Measurements from ENCODE around the gene IDH2.

The IDH2 gene

DNA sequence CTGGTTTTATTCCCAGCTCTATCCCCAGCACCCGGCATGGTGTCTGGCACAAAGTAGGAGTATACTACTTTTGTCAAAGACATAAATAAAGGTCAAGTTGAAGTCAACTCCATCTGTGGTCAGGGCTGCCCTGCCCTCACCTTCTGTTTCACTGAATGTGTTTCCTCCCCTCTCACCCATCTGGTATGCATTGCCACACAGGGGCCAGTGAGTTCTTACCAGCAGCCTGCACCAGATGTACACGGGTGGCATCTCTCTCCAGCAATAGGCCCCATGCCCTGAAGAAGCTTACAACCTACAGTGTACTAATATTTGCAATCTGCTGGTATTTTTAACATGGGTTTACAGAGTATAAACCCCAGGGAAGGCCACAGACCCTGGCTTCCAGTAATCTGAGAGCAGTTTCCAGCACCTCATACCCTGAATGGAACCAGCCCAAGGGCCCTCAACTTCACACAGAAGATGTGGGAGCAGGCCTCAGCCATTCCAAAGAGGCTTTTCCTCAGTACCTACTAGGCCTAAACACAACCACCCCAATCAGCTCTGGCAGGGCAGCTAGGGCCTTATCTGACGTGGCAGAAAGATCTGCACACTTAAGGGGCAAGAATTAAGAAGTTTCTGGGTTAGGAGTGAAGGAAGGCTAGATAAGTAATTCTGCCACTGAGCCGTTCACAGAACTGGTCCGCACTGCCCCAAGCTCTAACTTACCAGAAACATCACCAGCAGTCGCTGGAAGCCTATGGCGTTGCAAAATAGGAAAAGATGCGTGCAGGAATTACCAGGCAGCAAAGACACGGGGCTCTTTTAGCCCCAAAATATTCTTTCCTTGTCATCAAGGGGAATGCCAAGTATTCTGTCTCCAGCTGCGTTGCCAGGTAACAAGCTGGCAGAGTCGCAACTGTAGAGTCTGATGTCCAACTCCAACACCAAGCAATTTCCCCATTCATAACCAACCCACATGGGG, 2.1 kb downstream of the IDH2 start:
- ATAC-seq, result no peak
- H3K27ac Mint-ChIP-seq, result peak overlapping the region; percentile 86

DNA sequence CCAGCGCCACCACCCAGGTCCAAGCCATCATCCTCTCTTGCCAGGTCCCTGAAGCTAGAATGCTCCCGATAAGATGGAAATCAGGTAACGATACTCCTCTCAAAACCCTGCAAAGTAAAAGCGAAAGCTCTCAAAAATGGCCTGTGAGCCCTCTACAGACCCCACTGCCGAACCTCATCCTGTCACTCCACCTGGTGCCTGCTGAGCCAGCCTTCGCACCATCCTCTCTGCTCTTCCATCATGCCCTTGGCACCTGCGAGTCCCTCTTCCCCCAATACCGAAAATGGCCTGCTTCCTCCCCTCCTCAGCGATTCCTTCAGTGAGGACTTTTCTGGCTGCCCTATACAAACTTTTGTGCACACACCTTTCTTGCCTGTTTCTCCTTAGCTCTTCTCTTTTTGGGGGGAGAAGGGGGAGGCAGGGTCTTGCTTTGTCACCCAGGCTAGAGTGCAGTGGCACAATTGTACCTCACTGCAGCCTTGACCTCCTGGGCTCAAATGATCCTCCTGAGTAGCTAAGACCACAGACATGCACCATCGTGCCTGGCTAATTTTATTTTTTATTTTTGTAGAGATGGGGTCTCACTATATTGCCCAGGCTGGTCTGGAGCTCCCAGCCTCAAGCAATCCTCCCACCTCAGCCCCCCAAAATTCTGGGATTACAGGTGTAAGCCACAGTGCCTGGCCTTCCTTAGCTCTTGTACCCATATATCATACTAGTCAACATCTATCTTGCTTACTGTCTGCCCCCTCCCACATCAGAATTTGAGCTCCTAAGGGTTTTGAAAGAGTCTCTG, 3.0 kb downstream of the IDH2 start:
- Mint-ChIP-seq H3K4me1 (peaks cover 79% of the 10 kb centered on the region), H3K4me3 (peak overlapping the region; percentile 77), H3K9me3 (no peaks in the 10 kb centered on the region), H3K27ac (peak overlapping the region; percentile 57), H3K36me3 (peaks cover 12% of the 10 kb centered on the region)
- ATAC-seq (no peak), DNase-seq (ENCODE audit: low spot score in 2 of 2) (no peak)

More for the DNA sequence above, 2.1 kb downstream of the IDH2 start:
- peak overlapping the region; percentile 77 for H3K4me3 Mint-ChIP-seq
- no peak for DNase-seq (ENCODE audit: low spot score in 2 of 2)
- peaks cover 12% of the 10 kb centered on the region for H3K36me3 Mint-ChIP-seq
- no peaks in the 10 kb centered on the region for H3K9me3 Mint-ChIP-seq
- peaks cover 71% of the 10 kb centered on the region for H3K4me1 Mint-ChIP-seq

DNA sequence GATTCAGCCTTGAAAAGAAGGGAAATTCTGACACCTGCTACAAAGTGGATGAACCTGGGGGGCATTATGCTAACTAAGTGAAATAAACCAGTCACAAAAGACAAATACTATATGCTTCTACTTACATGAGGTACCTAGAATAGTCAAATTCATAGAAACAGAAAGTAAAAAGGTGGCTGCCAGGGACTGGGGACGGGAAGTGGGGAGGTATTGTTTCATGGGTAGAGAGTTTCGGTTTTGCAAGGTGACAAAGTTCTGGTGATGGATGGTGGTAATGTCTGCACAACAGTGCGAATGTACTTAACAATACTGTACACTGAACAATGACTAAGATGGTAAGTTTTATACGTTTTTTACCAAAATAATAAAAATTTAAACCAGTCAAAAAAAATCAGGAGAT, 4.8 kb downstream of the IDH2 start:
- Mint-ChIP-seq H3K27ac (no peak overlapping the region), H3K36me3 (peaks cover 12% of the 10 kb centered on the region), H3K9me3 (no peaks in the 10 kb centered on the region), H3K4me1 (peaks cover 77% of the 10 kb centered on the region), H3K4me3 (peak overlapping the region; percentile 77)
- DNase-seq (ENCODE audit: low spot score in 2 of 2) (peak; percentile 44 to 78), ATAC-seq (peak; percentile 88)

DNA sequence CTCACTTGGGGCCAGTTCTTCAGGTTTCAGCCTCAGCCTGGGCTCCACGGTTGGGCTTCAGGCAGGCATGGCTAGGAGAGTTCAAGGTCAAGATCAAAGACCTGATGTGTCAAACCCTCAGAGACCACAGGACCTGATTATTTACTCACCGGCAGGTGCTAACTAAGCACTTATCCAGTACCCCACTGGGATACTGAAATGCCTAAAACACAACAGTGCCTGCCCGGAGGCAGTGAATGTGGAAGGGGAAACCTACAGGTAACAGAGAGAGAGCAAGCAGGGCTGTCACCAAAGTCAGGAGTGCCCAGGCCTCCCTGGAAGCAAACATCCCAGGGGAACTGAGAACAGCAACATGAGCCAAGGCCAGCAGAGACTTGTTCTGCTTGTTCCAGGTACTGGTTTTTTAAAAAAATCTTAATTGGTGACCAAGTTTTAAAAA, 6.7 kb downstream of the IDH2 start:
- peak; percentile 48 for ATAC-seq
- Mint-ChIP-seq H3K27ac (peak overlapping the region; percentile 81), H3K4me3 (peak overlapping the region; percentile 77), H3K9me3 (no peaks in the 10 kb centered on the region), H3K36me3 (peaks cover 15% of the 10 kb centered on the region), H3K4me1 (peaks cover 75% of the 10 kb centered on the region)
- no peak for DNase-seq (ENCODE audit: low spot score in 2 of 2)

DNA sequence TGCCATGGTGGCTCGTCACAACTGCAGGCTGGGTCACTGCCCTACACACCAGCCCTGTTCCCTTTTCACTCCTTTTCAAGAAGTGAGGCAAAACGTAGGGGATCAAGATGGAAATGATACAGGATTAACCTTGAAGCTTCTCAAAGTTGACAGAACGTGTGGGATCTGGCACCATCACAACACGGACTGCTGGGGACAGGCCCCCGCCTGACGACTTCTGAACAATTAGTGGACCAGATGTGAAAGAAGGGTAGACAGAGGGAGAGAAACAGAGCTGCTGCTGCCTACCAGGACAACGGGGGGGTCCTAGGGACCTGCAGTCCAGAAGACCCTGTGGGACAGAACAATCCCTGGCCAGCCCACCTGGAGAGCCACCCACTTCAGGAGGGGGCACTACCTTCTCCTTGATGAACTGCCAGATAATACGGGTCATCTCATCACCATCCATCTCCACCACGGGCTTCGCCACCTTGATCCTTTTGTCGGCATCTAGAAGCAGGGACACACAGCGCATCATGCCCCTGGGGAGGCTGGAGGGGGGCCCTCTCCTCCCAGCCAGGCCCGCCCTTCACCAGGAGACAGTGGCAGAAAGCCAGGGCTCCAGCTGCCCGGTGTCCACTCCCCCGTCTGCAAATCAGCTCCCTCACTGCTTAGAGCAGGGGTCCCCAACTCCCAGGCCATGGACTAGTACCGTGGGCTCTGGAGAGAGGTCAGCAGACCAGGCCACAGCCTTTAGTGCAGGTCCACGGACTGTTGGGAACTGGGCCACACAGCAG, 10.9 kb downstream of the IDH2 start:
- H3K27ac Mint-ChIP-seq, result no peak overlapping the region
- no peak for DNase-seq (ENCODE audit: low spot score in 2 of 2)
- ATAC-seq, result no peak
- no peak overlapping the region for H3K4me3 Mint-ChIP-seq
- H3K4me1 Mint-ChIP-seq, result peaks cover 44% of the 10 kb centered on the region
- no peaks in the 10 kb centered on the region for H3K9me3 Mint-ChIP-seq
- H3K36me3 Mint-ChIP-seq, result peaks cover 34% of the 10 kb centered on the region

DNA sequence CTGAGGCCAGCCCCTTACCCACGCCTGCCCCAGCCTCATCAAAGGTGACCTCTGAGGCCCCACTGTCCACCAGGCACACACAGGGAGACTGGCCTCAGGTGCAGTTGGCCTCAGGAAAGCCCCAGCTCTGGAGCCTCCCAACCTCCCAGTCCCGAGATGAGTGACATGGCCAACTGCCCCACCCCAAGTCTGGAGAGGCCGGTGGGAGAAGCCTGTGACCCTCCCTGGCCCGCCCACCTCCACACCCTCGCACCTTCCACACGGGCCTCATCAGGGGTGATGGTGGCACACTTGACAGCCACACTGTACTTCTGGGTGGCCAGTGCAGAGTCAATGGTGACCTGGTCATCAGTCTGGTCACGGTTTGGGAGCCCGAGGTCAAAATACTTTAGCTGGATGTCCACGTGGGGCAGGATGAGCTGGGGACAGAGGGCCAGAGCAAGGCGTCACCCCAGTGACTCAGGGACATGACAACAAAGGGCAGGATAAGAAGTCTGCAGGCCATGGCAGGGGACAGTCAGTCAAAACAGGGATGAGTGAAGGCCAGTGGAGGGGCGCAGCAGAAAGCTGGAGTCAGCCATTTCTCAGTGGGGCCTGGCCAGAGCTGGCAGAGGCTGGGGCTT, 11.9 kb downstream of the IDH2 start:
- peaks cover 42% of the 10 kb centered on the region for H3K36me3 Mint-ChIP-seq
- DNase-seq (ENCODE audit: low spot score in 2 of 2) (no peak), ATAC-seq (no peak)
- no peak overlapping the region for H3K4me3 Mint-ChIP-seq
- no peak overlapping the region for H3K27ac Mint-ChIP-seq
- H3K4me1 Mint-ChIP-seq, result peaks cover 34% of the 10 kb centered on the region
- H3K9me3 Mint-ChIP-seq, result no peaks in the 10 kb centered on the region

DNA sequence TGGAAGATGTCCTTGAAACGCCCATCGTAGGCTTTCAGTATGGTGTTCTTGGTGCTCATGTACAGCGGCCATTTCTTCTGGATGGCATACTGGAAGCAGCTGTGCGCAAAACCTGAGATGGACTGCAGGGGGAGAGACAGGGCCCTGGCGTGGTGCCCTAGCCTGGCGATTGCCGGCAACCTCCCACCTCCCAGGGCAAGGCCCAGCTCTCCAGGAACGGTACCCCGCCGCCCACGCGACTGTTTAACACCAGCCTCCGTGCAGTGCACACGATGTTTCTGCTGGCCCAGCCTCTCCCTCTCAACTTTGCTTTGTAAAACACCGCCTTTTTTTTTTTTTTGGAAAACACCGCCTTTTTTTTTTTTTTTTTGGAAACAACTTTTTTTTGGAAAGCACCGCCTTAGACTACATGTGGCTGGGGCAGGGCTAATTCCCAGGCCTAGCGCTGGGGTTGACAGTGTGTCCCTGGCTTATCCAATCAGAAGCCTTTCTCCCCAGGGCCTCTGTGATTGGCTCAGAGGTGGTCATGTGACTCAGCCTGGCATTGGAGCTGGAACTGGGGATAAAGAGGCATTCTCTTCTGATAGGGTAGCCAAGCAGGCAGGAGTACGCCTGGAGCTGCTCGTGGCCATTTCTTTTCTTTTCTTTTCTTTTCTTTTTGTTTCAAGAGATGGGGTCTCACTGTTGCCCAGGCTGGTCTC, 14.7 kb downstream of the IDH2 start:
- peak in 1 of 2 donors; percentile 67 for DNase-seq (ENCODE audit: low spot score in 2 of 2)
- no peak overlapping the region for H3K27ac Mint-ChIP-seq
- peaks cover 61% of the 10 kb centered on the region for H3K36me3 Mint-ChIP-seq
- ATAC-seq, result peak; percentile 59
- no peak overlapping the region for H3K4me3 Mint-ChIP-seq
- H3K4me1 Mint-ChIP-seq, result peaks cover 17% of the 10 kb centered on the region
- no peaks in the 10 kb centered on the region for H3K9me3 Mint-ChIP-seq

DNA sequence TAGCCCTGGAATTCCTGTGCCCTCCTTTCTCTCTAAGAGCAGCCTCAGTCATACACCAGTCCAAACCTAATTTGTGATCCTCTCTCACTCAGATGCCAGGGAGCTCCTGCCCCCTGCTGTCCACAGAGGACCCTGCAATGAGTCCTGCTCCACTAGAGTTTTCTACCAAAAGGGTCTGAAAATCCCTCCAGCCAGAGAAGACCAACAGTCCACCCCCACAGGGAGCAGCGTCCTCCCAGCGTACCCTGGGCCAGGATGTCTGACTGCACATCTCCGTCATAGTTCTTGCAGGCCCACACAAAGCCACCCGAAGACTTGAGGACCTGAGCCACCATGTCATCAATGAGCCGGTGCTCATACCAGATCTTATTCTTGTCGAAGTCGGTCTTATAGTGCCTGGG, 15.4 kb downstream of the IDH2 start:
- H3K9me3 Mint-ChIP-seq, result no peaks in the 10 kb centered on the region
- H3K4me3 Mint-ChIP-seq, result no peak overlapping the region
- H3K4me1 Mint-ChIP-seq, result peaks cover 17% of the 10 kb centered on the region
- peaks cover 64% of the 10 kb centered on the region for H3K36me3 Mint-ChIP-seq
- H3K27ac Mint-ChIP-seq, result peak overlapping the region; percentile 62
- ATAC-seq (peak; percentile 74), DNase-seq (ENCODE audit: low spot score in 2 of 2) (peak; percentile 28 to 75)

DNA sequence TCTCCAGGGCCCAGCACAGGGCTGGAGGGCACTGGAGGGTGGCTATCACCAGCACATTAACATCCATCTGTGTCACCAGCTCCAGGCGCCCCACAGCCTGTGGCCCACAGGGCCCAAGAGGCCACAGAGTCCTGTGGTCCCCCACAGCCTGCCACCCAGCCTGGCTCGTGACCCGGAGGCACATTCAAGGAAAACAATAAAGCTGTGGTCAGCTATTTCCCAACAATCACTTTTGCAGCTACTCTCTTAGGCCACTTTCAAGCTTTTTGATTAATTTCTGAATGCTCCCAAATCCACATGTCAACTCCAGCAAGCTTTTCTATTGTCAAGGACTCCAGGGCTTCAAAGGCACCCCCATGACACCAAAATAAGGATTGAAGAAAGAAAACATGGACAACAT, 16.7 kb downstream of the IDH2 start:
- H3K9me3 Mint-ChIP-seq, result no peaks in the 10 kb centered on the region
- DNase-seq (ENCODE audit: low spot score in 2 of 2) (no peak), ATAC-seq (no peak)
- peaks cover 10% of the 10 kb centered on the region for H3K4me1 Mint-ChIP-seq
- no peak overlapping the region for H3K27ac Mint-ChIP-seq
- peaks cover 61% of the 10 kb centered on the region for H3K36me3 Mint-ChIP-seq
- H3K4me3 Mint-ChIP-seq, result no peak overlapping the region

DNA sequence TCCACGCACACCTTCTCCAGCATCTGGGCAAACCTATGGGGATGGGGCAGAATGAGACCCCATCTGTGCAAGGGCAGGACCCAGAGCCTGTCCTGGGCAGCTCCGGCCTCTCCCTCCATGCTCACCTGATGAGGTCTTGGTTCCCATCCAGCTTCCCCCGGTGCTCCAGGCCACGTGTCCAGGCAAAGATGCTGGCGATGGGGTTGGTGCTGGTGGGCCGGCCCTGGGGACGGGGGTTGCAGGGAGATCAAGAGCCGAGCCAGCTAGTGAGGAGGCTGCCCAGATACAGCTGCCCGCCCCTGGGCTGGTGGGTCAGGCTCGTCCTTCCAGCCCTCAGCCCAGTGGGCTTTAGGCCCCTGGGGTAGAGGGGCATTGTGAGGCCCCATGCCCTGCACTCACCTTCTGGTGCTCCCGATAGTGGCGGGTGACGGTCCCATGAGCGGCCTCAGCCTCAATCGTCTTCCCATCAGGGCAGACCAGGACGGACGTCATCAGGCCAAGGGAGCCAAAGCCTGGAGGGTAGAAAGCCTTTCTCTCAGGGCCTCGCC, 17.3 kb downstream of the IDH2 start:
- H3K4me1 Mint-ChIP-seq, result peaks cover 7% of the 10 kb centered on the region
- no peak overlapping the region for H3K27ac Mint-ChIP-seq
- ATAC-seq (no peak), DNase-seq (ENCODE audit: low spot score in 2 of 2) (no peak)
- peaks cover 58% of the 10 kb centered on the region for H3K36me3 Mint-ChIP-seq
- no peaks in the 10 kb centered on the region for H3K9me3 Mint-ChIP-seq
- H3K4me3 Mint-ChIP-seq, result no peak overlapping the region

DNA sequence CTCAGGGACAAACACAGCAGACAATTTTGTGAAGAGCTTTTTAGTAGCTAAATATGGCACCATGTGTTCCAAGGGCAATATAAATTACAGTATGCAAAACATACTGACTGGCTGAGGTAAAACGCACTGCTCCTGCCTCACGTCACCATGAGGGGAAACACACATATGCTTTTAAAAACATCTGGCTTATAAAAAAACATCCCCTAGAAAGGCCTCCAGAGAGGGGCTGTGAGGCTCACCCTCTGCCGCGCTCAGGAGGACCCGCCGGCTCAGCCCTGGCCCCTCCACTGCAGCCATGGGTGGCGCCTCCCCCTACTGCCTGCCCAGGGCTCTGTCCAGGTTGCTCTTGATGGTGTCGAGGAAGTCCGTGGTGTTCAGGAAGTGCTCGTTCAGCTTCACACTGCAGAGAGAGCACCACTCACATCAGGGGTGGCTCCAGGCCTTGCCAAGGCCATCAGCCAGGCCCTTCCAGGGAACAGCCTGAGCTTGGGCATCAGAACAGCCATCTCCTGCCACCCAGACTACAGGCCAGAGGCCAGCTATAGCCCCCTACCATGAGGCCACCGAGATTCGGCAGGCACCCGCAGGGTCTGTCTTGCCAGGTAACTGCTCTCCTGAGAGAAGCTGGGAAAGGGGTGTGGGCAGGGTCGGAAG, 18.2 kb downstream of the IDH2 start:
- ATAC-seq (no peak), DNase-seq (ENCODE audit: low spot score in 2 of 2) (no peak)
- H3K36me3 Mint-ChIP-seq, result peaks cover 58% of the 10 kb centered on the region
- H3K4me3 Mint-ChIP-seq, result no peak overlapping the region
- peaks cover 7% of the 10 kb centered on the region for H3K4me1 Mint-ChIP-seq
- H3K27ac Mint-ChIP-seq, result no peak overlapping the region
- H3K9me3 Mint-ChIP-seq, result no peaks in the 10 kb centered on the region

DNA sequence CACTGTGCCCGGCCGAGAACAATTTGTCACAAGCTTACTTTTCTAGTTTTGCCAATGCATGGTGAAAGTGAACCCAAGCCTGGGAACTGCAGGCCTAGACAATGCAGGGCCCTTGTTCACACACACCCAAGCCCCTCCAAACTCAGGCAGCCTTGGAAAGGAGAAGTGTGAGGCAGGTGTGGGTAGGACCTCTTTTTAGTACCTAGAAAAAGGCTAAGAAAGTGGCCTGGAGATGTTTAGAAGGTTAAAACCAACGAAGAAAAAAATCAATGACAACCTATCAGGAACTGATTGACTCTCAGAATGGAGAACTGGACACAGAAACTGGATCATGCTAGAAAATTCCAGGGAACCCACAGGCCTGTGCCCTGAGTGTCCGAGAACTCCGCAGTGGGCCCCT, 18.8 kb downstream of the IDH2 start:
- Mint-ChIP-seq H3K27ac (no peak overlapping the region), H3K36me3 (peaks cover 51% of the 10 kb centered on the region), H3K4me1 (peaks cover 7% of the 10 kb centered on the region)

DNA sequence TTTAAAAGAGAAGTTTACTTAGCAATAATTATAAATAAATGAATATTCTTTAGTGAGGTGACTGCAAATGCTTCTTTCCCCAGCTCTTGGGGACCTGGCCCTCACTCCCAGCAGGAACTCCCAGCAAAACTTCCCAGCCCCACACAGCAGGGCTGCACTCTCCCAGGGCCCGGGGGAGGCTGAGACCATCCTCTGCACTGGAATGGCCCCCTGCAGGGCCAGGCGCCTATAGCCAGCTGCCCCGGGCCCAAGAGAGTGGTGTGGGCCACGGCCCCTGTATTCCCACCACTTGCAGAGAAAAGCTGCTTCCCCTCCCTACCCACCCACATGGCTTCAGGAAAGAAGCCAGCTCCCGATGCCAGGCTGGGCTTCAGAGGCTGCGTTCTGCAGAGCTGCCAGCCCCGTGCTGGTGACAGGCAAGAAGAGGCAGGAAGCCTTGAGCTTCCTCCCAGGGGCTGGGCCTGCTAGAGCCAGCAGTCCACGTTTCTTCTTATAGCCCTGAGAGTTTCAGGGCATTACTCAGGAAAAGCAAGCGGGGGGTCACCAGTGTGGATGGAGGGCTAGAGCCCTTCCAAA, 20.0 kb downstream of the IDH2 start:
- peaks cover 7% of the 10 kb centered on the region for H3K4me1 Mint-ChIP-seq
- H3K4me3 Mint-ChIP-seq, result no peak overlapping the region
- peaks cover 40% of the 10 kb centered on the region for H3K36me3 Mint-ChIP-seq
- no peaks in the 10 kb centered on the region for H3K9me3 Mint-ChIP-seq
- peak overlapping the region; percentile 32 for H3K27ac Mint-ChIP-seq
- ATAC-seq (no peak), DNase-seq (ENCODE audit: low spot score in 2 of 2) (no peak)

More for the DNA sequence above, 18.8 kb downstream of the IDH2 start:
- DNase-seq (ENCODE audit: low spot score in 2 of 2) (no peak), ATAC-seq (no peak)
- Mint-ChIP-seq H3K4me3 (no peak overlapping the region), H3K9me3 (no peaks in the 10 kb centered on the region)
